EH (cell line): ENCODE measurements around the gene MINDY3.
A peak's percentile ranks its signal among the peaks of the same experiment; 100 is the strongest.
"Not testable (repeated sequence)": the region's sequence is repeated elsewhere in the genome, so short reads cannot be mapped to it uniquely, and the experiment has no call there.

ENCODE experiments used
- DNase-seq: peaks from one replicate; pipeline ENCODE4 v3.0.0-alpha.2; 2015; ENCODE audit warnings: low read depth

MINDY3 gene

DNA sequence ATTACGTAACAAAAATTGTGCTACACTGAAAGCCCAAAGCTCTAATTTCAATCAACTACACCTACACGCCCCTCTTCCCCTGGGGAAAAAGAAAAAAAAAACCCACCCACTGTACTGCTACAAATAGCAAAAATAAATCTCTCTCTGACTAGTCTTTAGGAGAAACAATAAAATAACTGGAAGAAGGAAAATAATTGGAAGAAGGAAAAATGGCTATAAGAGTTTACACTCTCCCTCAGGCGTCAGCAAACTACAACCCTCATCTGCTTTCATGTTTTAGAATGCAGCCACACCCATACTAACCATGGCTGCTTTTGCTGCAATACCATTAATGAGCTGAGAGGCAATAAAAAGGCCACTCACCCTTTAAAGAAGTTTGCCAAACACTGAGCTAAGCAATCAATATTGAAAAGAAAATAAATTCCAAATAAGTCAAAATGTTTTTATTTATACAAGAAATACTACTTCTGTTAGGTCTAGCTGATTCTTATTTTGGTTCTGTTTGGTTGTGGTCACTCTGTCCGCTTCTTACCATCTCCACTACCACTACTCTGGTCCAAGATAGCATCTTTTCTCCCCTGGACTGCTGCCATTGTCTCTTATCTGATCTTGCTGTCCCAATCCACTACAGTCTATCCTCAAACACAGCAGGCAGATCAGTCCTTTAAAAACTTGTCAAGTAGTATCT lies 3.8 kb downstream of the MINDY3 start:
- DNase-seq: peak; percentile 73

- no peak for DNase-seq
These were observed 6.5 kb downstream of the MINDY3 start for GRCh38 chr10:15853800-15854199.

GRCh38 chr10:15852111-15852557 lies 8.2 kb downstream of the MINDY3 start:
- no peak for DNase-seq

- not testable (repeated sequence) for DNase-seq
These were observed 9.8 kb downstream of the MINDY3 start for GRCh38 chr10:15850337-15850978.

GRCh38 chr10:15849316-15849715 lies 11.0 kb downstream of the MINDY3 start:
- DNase-seq: no peak

DNA sequence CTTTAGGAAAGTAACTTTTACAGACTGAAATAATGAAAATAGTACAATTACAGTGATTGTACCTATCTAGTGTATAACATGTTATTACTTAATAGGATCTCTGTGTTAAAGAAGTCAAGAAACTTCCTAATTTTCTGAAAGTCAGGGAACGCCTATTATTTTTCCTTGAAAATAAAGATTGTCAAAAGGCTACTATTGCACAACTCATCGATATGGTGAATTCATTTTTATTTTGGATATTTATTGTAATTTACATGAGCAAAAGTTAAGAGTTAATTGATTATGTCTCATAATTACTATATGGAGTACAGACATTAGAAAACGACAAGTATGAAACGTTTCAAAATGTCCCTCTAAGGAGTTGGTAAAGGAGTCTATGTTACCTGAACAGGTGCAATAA lies 12.8 kb downstream of the MINDY3 start:
- no peak for DNase-seq

DNA sequence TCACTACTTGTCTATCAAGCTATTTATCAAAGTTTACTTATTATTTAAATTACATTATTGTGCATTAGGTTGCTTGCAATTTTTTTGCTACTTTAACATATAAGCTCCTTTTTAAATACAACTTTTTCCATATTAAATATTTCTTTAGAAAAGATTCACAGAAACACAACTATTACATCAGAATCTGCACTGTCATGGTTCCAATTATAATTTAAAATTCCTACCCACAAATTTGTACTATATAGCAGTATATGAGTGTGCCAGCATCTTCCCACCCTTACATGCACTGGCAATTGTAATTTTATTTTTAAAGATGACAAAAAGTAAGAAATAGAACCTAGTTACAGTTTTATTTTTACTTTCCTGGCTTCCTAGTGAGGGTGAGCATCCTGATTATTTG lies 15.8 kb downstream of the MINDY3 start:
- no peak for DNase-seq

DNA sequence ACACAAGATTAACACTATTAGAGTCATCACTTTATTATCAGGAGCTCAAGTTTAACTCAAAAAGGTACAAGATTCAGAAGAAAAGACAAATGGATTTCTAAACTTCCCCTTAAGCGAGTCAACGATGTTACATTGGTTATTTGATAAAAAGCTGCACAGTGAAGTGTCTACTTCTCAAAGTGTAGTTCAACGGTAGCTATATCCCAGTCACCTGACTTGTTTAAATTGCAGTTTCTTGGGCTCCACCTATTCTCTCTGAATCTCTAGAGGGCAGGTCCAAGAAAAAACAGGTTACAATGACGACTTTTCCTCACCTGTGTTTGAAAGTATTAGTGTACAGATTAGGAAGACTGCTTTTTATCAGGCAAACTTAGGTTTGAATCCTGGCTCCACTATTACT lies 16.6 kb downstream of the MINDY3 start:
- no peak for DNase-seq

DNA sequence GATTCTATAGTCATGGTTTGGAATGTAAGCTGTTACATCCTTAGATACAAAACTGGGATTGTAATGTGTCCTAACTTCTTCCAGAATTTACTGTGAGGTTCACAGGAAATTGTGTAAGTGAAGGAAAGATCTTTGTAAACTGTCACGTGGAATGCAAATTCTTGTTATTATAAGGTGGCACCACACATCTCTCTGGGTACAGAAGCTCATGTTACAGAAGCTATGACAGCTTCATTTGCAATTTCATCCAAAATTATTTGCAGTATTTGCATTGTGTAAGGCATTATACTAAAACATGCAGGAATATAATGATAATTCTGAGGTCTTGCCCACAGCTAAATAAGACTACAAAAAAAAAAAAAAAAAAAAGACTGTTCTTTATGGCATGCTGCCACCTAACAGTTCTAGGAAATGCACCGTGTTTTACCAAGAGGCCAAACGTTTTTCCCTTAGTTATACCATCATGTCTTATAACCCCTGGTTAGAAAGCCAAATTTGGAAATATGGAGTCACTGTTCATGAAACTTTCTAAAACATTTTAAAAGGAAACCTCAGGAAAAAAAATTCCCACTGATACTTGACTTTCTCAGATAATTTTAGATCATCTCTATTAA lies 17.6 kb downstream of the MINDY3 start:
- peak; percentile 58 for DNase-seq

GRCh38 chr10:15841696-15842095 lies 18.6 kb downstream of the MINDY3 start:
- no peak for DNase-seq

- DNase-seq: no peak
These were observed 23.5 kb downstream of the MINDY3 start for GRCh38 chr10:15836807-15837206.

- DNase-seq: no peak
These were observed 30.8 kb downstream of the MINDY3 start for GRCh38 chr10:15829495-15829894.

- peak; percentile 33 for DNase-seq
These were observed 35.8 kb downstream of the MINDY3 start for GRCh38 chr10:15824498-15824897.

GRCh38 chr10:15822131-15822530 lies 38.2 kb downstream of the MINDY3 start:
- no peak for DNase-seq

DNA sequence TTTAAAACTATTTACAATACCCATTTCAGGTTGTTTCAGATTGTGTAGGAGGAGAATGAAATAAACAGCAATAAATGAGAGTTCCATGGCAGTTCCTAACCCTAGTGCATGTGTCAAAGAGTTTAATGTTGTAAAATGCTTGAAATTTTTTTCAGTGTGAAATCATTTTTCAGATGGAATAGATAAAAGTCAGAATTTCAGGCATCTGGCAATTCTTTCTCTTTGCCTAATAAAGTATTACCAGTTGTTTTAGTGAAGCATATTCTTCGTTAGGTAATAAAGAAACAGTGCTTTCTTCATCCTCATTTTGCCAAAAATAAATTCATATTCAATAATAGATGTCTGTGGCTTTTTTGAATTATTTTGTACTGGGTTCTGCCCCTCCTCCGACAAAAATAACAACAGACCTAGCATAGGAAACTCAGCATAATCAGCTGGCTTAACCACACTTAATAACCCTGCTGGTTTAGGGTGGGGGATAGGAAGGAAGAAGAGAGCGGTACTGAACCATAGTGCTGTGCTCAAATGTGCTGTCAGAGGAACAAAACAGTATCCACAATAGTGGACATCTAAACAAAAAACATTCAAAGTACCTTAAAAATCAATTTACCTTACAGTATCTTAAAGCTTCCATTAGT lies 39.1 kb downstream of the MINDY3 start:
- DNase-seq: peak; percentile 48

- no peak for DNase-seq
These were observed 42.8 kb downstream of the MINDY3 start for GRCh38 chr10:15817409-15818046.

DNA sequence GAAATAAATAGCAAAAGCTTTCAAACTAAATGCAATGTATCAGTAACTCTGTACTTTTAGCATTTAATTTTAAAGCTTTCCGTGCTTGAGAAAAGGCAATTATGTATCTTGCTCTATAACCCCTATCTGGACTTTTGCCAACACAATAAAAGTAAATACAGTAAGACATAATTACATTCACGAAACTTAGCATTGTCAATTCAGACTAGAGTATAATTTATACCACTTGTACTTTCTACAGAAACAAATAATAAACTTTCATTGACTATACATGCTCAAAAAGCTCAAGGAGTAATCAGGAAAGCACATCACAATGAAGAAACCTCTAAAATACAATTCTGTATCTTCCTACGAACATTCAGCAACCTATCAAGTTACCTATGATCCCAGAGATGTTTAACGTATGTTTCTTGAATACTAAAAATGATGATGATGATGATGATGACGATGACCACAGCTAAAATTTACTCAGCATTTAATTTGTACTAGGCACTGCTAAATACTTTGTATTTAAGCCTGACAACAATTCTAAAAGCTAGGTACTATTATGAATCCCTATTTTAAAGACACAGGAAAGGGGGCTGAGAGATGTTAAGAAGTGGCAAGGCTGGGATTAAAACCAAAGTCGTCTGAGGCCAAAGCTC lies 44.9 kb downstream of the MINDY3 start:
- no peak for DNase-seq

- no peak for DNase-seq
These were observed 45.7 kb downstream of the MINDY3 start for GRCh38 chr10:15814565-15814964.

GRCh38 chr10:15813415-15813814 lies 46.9 kb downstream of the MINDY3 start:
- DNase-seq: peak; percentile 60

DNA sequence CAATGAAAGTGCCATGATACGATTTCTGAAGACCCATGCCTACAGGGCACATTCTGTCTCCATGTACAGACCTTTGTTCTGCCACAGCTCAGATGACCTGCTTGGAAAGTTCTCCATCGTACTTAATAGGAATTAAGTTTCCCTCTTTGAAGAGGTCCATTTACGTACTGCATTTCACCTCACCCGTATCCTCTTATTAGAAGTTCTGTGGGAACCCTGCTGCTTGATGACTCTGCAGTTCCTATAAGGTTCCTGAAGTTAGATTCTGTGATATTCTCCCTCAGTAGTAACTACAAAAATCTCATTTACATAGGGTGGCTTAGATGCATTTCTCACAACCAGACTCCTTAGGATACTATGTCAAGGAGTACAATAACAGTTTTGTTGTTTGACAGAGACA lies 50.9 kb downstream of the MINDY3 start:
- no peak for DNase-seq

DNA sequence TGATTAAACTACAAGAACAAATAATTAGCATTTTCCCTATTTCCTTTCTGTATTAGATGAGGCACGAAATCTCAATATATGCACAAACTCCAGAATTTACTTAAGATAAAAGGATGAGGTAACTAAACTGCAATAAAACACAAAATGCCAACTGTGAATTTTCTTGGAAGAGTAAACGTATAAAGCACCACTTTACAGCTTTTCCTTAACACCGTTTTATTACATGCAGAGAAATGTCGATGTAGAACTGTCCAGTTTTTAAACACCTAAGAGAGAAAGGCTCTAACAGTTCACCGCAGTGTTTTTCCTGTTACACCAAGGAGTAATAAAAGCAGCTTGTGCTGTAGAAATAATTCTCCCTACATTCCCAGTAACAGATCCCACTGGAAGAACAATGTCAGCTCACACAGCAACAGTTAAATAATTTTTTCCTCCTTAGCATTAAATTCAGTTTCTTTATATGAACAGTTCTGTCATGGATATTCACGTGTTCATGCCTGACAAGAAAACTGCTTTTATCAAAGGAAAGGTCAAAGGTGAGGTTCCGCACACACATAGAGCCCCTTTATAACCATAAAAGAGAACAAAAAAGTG lies 52.0 kb downstream of the MINDY3 start:
- no peak for DNase-seq
